Nucleus accumbens (tissue), 56 donors: Measurements from ENCODE around the gene ZNF738.
"Not testable (repeated sequence)": the region's sequence is repeated elsewhere in the genome, so short reads cannot be mapped to it uniquely, and the experiment has no call there.

Experiments used
- DNase-seq, 56 donors: peaks; one replicate each; lab custom pipeline; 2025; lab: John Stamatoyannopoulos, UW

The ZNF738 gene

GRCh38 chr19:21358768-21359451, at the start of gene ZNF738:
TSS of gene ZNF738 (plus strand) at chr19:21359000. CDS start at chr19:21359141, 141 bp downstream.
- DNase-seq = peak; percentile 33 to 97 (median 90)

DNA sequence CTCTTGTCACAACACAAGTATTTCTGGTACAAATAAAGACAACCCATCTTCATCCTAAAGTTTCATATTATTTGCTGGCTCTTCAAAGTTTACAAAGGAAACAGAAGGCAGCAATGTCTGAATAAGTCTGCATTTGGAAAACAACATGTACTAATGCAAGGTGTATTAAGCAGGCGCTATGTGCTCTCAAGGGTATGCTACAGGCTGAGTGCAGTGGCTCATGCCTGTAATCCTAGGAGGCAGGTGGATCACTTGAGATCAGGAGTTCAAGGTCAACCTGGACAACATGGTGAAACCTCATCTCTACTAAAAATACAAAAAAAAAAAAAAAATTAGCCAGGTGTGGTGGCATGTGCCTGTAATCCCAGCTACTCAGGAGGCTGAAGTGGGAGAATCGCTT, 46.0 kb upstream of the ZNF738 start:
- DNase-seq = not testable (repeated sequence)

DNA sequence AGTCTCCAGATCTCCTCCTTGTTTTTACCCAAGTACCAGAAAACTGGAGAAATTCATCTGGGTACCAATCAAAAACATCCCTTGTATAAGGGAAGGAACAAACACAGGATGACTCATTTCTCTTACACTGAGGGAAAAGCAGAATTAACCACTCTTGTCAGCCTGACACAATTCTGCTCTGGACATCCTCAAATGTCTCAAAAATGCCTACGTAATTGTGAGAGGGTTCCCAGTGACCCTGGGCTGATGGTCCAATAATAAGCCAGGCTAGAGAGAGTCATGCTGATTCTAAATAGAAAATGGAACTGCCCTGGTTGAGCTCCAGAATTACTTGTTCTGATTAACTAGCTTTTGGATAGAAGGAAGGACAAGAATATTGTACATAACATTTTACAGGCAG, 44.1 kb upstream of the ZNF738 start:
- DNase-seq = peak in 5 of 56 donors; percentile 8 to 35 (median 15)

DNA sequence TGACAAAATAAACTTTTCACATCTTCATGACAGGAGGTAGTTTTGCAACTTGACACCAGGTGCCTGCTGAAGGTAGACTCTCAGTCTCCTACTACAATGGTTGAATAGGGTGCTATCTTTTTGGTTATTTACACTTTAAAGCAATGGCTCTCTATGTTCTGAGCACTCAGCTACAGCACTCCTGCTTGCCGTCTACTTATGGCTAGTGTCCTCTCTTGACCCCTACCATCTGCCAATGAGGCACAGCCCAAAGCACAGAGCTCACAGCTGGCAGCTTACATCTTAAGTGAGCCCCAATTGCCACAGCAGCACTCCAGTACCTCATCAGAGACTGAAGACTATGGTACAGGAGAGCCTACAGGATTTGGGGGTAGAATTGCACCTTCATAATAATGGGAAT, 41.0 kb upstream of the ZNF738 start:
- DNase-seq = no peak

DNA sequence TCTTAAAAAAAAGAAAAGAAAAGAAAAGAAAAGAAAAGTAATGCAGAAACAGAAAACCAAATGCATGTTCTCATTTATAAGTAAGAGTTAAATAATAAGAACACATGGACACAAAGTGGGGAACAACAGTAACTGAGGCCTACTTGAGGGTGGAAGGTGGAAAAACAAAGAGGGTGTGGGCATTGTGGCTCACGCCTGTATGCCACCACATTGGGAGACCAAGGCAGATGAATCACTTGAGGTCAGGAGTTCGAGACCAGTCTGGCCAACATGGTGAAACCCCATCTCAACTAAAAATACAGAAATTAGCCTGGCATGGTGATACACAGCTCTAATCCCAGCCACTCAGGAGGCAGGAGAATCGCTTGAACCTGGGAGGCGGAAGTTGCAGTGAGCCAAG, 37.7 kb upstream of the ZNF738 start:
- no peak for DNase-seq

DNA sequence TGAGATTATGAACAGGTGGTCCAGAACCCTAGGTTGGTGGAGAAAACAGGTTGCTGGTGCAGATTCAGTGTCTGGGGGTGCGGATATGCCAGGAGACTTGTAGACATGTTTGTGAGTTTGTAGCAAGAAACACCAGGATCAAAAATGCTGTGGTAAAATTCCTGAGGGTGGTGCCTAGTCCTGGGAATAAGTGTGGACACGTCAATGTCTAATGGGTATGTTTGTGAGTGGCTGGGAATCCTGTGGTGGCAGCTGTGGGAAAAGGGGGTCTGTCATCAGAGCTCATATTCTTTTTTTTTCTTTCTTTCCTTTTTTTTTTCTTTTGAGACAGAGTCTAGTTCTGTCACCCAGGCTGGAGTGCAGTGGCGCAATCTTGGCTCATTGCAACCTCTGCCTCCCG, 36.8 kb upstream of the ZNF738 start:
- DNase-seq = peak in 1 of 56 donors; percentile 13

- peak in 51 of 56 donors; percentile 4 to 81 (median 55) for DNase-seq
These were observed 36.3 kb upstream of the ZNF738 start for GRCh38 chr19:21322528-21322927.

DNA sequence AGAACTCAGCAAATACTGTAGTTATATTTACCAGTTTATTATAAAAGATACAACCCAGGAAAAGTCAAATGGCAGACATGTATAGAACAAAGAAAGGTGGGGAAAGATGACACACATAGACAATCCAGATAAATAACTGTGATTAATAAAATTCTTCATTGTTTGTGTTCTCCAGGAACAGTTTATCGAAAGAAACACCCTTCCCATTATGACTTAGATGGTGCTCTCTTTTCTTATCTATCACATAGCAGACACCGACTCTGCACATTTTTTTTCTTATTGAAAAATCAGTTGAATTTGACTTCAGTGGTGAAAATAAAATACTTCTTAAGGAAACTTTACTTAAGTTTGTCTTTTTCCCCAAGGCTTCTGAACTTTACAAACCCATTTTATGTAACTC, 35.8 kb upstream of the ZNF738 start:
- DNase-seq = no peak

DNA sequence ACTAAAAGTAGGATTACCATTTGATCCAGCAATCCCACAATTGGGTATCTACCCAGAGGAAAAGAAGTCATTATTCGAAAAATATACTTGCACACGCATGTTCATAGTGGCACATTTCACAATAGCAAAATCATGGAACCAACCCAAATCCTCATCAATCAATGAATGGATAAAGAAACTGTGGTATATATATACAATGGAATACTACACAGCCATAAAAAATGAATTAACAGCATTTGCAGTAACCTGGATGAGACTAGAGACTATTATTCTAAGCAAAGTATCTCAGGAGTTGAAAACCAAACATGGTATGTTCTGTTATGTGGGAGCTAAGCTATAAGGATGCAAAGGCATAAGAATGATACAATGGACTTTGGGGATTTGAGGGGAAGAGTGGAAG, 32.6 kb upstream of the ZNF738 start:
- DNase-seq = no peak

DNA sequence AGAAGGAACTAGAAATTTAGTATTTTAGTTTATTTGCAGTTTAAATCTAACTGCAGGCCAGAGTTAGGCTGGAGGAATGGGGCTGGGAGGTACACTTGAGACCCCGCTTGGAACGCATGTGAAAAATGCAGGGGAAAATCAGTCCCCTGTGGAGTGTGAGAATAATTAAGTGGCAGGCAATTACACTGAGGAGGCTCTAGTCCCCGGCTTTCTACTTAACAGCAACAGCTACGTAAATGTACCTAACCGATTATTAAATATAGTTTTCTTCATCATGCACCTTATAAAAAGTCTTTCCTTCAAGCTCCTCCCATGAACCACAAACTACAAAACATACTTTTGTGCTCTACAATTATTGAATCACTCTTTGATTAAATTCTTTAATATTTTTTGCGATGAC, 30.4 kb upstream of the ZNF738 start:
- peak in 3 of 56 donors; percentile 5 to 13 (median 9) for DNase-seq

- peak; percentile 44 to 96 (median 88) for DNase-seq
These were observed 29.8 kb upstream of the ZNF738 start, which contains the start of gene ZNF708 for GRCh38 chr19:21328885-21329605. TSS of gene ZNF708 (minus strand) at chr19:21329410. CDS start at chr19:21329212, 198 bp downstream.

DNA sequence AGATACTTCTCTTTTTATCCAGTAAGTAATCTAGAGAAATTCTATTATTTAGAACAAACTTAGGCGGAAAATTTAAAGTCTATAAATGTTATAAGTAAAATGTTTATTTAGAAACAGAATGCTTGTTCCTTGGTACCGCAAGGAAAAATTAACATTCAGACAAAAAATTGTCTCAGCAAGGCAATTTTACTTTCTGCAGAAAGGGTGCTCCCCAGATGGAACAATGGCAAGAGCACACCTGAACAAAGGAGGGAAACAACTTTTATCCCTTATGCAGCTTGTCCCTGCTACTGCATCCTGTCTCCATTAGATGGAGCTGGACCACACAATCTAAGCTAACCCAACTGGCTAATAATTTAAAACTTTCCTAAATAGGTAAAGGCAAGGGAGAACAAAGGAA, 23.1 kb upstream of the ZNF738 start:
- no peak for DNase-seq

DNA sequence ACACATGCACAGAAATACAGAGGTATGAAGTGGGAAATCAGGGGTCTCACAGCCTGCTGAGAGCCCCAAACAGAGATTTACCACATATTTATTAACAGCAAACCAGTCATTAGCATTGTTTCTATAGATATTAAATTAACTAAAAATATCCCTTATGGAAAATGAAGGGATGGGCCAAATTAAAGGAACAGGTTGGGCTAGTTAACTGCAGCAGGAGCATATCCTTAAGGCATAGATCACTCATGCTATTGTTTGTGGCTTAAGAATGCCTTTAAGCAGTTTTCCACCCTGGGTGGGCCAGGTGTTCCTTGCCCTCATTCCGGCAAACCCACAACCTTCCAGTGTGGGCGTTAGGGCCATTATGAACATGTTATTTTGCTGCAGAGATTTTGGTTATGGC, 14.0 kb upstream of the ZNF738 start:
- DNase-seq = not testable (repeated sequence)

- DNase-seq = no peak
These were observed 6.0 kb upstream of the ZNF738 start for GRCh38 chr19:21352830-21353229.

DNA sequence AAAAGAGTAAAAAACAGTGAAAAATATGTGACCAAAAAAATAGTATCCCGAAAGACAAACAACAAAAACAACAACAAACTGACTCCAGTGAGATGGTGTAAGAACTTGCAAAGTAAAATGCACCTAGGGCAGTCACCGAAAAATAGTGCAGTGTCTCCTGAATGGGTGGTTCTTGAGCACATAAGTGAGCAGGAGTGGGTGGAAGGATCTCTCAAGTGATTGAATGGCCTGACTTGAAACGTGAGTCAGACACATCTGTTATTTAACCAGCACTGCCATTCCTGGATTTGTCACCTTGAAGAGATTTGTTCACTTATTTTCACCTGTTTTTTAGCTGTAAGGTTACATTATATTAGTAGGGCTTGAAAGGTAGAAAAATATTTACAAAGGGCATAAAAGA, 3.5 kb downstream of the ZNF738 start:
- DNase-seq = peak in 1 of 56 donors; percentile 3

DNA sequence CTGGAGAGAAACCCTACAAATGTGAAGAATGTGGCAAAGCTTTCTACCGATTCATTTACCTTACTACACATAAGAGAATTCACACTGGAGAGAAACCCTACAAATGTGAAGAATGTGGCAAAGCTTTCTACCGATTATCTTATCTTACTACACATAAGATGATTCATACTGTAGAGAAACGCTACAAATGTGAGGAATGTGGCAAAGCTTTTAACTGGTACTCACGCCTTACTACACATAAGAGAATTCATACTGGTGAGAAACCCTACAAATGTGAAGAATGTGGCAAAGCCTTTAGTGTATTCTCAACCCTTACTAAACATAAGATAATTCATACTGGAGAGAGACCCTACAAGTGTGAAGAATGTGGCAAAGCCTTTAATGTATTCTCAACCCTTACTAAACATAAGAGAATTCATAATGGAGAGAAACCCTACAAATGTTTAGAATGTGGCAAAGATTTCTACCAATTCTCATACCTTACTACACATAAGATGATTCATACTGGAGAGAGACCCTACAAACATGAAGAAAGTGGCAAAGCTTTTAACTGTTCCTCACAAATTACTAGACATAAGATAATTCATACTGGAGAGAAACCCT, 25.3 kb downstream of the ZNF738 start:
- DNase-seq = no peak

DNA sequence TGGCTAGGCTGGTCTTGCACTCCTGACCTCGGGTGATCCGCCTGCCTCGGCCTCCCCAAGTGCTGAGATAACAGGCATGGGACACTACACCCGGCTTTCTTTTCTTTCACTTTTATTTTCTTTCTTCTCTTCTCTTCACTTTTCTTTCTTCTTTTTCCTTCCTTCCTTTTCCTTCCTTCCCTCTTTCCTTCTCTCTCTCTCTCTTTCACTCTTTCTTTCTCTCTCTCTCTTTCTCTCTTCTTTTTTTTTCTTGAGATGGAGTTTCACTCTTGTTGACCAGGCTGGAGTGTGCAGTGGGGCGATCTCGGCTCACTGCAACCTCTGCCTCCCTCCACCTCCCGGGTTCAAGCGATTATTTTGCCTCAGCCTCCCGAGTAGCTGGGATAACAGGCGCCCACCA, 37.3 kb downstream of the ZNF738 start:
- DNase-seq = no peak

GRCh38 chr19:21396893-21397572, 38.2 kb downstream of the ZNF738 start, which contains the start of gene ZNF493:
TSS of gene ZNF493 (plus strand) at chr19:21397133. CDS start at chr19:21397238, 105 bp downstream.
- peak; percentile 64 to 98 (median 91) for DNase-seq

- DNase-seq = no peak
These were observed 40.1 kb downstream of the ZNF738 start for GRCh38 chr19:21398851-21399250.

- DNase-seq = no peak
These were observed 43.6 kb downstream of the ZNF738 start for GRCh38 chr19:21402303-21402985.
